HG02943 (cell line): Measurements from ENCODE around the gene SRD5A1.
A peak's percentile ranks its signal among the peaks of the same experiment; 100 is the strongest.

Experiments used
- ATAC-seq: cut with Tn5 transposase; IDR thresholded peaks from one replicate; pipeline ENCODE4 v1.9.1; 2021; ENCODE audit warnings: mild to moderate bottlenecking, low read depth, moderate library complexity; ENCODE audit not compliant: unreplicated experiment

The SRD5A1 gene

DNA sequence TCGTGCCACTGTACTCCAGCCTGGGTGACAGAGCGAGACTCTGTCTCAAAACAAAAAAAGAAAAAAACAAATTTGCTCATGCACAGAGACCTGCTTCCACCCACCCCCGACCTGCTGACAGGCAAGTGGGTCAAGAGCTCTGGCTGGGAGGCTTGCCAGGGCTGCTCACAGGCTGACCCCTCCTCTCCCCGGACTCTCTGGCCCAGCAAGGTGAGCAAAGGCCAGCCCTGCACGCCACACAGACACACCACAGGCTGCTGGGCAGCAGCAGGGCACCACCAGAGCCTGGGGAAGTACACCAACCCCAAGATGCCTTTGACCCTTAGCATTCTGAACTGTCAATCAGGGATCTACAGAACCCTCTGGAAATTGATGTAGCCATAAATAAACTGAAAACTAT is 29.6 kb upstream of the SRD5A1 start:
- no peak for ATAC-seq

DNA sequence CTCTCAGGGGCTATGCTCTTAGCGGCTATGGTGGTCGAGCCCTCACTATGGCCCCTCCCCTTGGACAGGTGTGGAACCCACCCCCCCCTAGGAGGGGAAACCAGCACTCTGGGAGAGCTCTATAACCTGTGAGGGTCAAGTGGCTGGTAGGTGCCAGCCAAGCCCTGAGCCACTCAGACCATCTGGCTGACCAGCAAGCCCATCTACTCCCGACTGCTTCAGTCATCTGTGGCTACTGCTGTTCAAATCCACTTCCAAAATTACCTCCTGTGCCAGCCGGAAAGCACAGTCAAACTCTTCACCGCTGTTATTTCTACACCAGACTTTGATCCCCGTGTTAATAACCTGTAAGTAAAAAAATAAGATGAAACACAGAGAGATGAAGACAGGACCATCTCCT is 28.9 kb upstream of the SRD5A1 start:
- ATAC-seq, result no peak

DNA sequence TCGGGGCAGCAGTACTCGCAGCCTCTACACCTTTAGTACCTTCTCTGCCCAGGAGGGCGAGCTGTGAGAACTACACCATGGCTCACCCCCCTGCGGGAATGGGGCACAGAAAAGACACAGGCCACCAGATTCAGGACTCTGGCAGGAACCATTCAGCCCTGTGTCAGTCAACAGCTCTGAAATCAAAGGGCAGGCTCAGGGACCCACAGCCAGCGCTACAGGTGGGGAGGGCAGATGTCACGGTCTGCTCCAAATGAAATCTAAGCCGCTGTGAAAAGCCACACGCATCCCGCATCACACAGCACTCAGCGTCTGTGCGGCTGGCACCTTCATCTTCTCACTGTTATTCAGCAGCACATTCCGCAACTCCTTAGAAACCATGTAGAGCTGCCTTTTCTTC is 28.3 kb upstream of the SRD5A1 start:
- no peak for ATAC-seq

DNA sequence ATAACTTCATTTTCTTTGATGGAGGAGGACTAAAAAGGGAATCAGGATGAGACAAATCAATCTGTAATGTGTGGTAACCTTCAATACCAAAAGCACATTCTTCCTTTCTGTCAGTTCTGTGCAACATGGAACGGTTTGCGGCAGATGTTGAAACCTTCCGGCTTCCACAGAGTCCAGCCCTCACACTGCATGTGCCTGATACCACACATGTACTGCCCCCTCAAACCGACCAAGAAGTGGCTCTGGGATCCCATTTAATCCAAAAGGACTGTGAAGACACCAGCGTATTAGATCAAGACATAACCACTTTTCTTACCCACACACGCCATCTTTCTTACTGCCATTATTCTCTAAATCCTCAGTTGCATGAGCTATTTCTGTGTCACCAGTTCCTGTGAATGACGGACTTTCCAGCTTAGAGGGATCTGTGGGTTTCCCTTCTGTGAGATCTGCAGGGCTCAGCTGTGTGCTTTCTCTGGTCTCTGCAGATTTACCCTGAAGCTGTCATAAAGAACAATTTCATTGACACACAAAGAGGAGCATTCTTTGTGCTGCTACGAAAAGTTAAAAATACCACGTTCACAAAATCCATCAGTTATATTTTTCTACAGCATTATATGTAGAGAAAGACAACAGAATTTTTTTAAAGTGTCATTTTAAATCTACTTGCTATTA is 26.2 kb upstream of the SRD5A1 start:
- ATAC-seq, result no peak

DNA sequence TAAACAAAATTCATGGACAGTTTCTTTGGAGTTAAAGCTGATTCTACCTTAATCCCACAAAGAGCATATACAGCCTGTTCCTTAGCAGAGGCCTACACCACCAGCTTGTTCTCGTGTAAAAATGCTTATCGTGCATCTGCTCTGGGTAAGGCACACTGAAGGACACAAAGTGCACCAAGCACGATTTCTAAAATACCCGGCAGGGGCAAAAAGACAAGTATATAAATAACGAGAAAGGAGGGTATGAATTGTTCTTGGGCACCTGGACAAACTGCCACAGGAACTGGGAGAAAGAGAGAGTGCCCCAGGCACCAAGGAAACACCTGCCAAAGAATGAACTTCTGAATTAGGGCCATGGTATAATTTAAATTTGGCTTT is 25.7 kb upstream of the SRD5A1 start:
- ATAC-seq, result no peak

DNA sequence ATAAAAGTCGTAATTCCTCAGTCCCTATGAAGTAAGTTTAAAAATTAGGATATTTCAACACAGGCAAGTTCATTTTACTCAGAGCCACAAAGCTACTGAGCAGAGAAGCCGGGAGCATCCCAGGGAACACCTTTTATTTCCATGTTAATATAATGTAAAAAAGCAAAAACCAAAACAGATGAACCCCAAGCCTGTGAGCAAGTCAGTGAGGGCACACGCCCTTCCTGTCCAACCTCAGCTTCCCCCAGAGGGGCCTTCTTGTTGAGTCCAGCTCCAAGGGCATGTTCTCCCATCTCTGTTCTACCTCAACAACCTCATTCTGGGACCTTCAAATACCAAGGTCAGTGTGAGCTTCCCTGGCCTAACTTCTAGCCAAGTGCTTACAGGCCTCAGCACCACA is 25.2 kb upstream of the SRD5A1 start:
- ATAC-seq, result no peak

DNA sequence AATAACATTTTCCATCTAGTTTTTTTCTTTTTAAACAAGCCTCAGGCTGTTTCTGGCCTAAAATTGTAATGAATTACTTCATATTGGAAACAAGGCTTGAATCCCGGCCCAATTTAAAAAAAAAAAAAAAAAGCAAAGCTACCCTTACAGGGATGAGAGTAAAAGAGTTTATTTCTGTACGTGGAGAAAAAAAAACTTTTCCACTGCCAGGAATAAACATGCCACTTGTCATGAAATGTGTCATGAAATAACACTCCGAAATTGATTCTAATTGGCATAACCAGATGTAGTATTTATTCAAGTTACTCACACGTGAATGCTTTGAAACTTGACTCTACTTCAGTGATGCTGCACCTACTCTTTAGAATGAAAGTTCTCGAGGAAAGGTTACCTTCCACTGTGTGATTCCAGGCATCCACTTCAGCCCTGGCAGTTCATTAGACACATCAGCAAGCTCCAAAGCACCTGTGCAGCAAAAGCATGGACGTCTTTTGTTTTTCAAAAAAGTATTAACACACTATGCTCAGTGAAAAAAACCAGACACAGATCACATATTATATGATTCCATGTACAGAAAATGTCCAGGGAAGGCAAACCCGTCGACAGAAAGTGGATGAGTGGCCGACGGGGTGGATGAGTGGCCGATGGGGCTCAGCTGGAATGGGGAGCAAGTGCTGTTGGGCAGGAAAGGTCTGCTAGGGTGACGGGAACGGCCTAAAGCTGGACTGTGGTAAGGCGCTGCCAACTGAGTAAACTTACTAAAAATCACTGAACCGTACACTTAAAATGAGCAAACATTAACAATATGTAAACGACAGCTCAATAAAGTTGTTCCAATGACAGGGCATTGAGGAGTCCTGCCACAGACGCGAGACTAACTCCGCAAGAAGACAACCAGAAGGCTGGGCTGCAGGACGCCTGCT is 21.6 kb upstream of the SRD5A1 start:
- no peak for ATAC-seq

DNA sequence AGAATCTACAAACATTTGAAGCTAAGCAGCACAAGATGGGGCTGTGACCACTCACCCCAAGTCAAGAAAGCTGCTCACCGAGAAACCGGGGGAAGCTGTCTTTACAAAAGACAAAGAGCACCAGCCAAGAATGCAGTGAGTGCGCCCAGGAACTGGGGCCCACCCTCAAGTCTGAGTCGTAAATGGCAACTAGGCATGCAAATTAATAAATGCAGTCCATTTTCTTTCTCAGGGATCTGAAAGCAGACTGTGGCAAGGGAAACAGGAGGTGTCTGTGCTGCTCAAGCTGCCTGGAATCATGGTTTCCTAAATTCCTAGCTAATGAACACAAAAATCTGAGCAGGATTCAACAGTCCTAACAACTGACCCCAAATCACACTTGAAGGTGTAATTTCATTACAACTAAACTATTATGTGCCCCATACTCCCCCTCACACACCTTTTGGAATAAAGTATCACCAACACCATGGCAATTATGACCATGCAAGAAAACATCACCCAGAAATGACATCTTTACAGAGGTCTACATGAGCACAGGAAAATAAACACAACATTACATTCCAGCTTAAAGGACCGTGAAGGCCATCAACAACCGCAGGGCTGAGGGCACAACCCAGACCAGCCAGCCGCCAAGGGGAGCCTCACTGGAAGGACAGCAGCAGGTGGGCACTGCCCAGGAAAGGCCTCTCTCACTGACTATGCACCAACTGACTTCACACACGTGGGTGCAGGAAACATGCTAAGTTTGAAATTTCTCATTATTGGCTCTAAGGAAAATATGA is 18.0 kb upstream of the SRD5A1 start:
- ATAC-seq, result no peak

DNA sequence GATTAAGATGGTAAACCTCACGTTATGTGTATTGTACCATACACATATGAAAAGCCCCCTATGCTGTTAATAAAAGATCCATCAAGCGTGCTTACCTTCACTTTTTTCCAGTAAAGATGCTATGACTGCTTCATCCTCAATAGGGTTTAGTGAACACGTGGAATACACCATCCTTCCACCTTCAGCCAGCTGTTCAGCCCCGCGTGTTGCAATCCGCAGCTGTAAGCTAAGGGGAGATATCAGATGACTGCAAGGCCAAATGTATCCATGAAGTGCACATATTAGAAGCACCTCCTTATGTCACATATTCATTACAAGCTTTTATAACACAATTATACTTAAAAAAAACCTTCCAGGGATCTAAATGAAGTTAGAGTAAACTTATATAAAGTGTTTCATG is 16.6 kb upstream of the SRD5A1 start:
- ATAC-seq, result no peak

DNA sequence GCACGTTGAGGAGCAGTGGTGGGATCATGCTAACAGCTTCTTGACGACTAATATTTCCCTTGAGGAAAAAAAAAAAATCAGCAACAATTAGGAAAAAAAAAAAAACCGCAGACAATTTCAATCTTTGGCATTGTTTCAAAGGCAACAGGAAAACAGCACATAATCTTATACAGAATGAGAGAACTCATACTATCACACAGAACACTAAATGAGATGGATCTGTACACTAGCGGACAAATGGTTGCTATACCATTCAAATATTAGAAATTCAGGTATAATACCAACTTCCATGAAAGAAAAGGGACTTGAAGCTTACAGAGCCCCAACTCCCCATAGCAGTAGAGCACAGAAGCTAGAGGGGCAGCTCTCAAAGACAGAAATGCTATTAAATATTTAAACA is 10.0 kb upstream of the SRD5A1 start:
- ATAC-seq, result no peak

DNA sequence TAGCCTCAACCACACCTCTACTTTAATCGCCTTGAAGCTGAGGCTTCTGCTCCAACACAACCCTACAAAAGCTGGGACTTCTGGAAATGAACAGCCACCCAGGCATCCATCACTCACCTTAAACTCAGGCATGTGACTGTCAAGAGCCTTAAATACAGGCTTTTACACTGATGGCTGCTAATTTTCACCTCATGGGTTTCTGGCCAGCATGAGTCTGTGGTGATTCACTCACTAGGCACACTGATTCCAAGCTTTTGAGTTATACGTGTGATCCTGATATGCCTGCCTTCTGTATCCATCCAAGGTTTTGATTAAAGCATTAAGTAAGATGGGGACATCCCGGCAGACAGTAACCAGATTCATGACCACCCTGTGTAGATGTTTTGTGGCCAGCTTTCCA is 9.3 kb upstream of the SRD5A1 start:
- no peak for ATAC-seq

DNA sequence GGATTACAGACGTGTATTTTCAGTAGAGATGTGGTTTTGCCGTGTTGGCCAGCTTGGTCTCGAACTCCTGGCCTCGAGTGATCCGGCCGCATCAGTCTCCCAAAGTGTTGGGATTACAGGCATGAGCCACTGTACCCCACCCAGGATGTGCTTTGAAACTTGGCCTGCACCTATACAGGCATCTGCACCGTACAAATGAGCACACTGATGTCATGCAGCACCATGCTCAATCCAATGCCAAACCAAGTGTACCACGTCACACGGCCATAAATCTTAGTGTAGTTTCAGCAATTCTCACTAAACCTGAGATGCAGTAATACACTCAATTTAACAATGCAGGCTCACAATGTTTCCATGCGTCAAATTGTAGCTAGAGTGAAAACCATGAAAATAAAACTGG is 6.7 kb upstream of the SRD5A1 start:
- ATAC-seq, result no peak

DNA sequence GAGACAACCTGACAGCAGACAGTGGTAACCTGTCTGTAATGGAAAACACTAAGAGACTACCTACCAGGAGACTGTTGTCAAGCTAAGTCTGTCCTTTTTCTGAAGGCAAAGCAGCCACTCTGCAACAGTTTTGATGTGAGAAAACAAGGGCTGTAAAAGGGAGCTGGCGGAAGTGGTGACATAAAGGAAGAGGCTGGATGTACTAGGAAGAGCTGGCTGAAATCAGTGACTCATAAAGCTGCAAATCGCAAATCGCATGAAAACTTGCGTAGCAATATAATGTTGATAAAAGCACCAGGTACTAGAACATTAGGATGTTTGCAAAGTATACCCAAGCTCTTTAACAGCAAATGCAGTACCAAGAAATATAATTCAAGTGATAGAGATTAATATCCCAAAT is 1.8 kb upstream of the SRD5A1 start:
- ATAC-seq, result no peak

DNA sequence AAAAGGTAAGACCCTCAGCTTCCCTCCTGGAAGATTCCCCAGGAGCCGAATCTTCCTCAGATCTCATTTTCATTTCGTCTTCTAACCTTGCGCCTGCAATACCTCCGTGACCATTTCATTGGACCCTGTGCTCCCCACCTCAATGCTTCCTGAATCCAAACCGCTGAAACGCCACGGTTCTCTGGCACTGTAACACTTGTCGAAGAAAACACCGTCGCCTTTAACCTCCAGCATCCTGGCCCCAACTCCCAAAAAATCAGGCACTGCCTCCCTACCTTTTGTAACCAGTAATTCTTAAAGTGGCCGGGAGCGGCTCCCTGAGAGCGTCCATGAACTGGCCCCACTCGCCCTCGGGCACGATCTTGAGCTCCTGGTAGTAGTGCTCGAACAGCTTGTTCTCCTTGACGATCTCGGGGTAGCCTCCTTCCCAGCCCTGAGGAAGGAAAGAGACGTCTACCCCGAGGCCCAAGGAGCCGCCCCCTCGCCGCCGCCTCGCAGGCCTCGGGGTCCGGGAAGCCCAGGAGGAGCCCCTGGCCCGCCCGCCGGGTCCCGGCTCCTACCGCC is 834 bp upstream of the SRD5A1 start:
- peak; percentile 31 for ATAC-seq

DNA sequence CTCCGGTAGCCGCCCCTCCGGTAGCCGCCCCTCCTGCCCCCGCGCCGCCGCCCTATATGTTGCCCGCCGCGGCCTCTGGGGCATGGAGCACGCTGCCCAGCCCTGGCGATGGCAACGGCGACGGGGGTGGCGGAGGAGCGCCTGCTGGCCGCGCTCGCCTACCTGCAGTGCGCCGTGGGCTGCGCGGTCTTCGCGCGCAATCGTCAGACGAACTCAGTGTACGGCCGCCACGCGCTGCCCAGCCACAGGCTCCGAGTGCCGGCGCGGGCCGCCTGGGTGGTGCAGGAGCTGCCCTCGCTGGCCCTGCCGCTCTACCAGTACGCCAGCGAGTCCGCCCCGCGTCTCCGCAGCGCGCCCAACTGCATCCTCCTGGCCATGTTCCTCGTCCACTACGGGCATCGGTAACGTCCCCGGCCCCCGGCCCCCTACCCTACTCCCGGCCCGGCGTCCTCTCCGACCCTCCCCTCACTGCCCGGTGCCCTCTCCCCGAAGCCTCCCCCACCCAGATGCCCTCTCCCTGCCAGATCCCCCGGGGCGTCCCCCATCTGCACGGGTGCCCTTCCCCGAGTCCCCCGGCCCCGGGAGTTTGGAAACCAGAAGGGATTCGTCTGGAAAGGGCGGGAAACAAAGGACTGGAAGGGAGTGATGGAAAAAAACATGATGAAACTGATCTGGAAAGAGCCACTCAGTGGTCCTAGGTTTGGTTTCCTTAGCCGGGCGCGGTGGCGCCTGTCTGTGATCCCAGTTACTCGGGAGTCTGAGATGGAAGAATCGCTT is 417 bp downstream of the SRD5A1 start:
- peak; percentile 44 for ATAC-seq

DNA sequence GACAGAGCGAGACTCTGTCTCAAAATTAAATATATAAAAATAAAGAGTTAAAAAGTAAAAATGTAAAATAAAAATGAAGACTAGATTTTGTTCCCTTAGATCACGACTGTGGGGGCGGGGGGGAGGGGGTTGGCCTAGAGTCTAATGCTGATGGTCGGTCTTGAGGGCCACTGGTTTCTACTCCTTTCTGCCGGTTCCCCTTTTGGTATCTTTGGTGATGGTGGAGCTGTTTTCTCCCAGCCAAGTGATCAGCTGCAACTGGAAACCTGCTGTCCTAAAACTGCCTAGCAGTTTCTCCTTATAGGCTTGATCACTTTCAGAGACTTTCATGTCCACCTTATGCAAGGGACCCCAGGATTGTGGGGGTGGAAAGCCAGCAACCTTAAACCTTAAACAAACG is 1.1 kb downstream of the SRD5A1 start:
- ATAC-seq, result no peak

DNA sequence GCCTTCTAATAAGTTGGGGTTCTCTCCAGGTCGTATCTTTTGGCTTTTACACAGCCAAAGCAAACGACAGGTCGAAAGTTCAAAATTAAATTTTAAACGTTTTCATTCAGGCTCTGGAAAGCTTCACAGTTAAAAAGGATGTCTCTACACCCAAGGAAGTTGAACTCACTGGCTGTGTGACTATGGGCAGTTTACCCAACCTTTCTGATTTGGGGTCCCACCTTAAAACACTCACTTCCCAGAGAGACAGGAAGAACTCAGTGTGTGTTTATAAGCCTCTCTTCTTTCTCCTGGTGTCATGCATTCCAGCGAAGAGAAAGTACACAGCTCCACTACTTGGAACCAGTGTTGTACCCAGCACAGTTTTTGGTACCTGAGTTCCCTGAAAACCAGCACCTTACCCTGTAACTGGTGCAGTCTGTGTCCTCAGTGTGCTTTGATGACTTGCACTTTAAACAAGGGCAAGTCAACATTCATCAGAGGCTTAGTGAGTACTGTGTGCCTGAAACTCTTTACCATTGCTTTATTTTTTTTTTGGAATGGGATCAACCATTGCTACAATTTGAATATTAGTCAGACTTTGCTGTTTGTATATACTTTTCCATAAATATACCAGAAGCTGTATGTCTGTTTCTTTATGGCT is 1.7 kb downstream of the SRD5A1 start:
- ATAC-seq, result no peak

DNA sequence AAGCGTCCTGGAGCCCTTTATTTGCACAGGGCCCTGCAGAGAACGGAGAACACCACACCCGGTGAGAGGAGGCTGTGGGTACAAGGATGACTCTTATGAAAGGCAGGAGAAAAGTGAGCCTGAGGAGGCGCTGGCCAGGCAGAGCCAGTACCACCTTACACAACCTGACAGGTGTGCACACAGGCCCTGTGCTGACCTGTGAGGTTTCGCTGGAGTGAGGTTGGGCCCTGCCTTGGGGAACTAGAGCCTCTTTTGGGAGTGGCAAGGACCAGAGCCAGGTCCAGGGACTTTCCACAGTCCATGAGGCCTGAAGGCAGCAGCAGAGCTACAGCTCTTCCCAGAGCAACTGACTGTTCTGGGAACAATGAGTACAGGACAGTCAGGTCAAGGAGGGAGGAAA is 3.1 kb downstream of the SRD5A1 start:
- no peak for ATAC-seq

DNA sequence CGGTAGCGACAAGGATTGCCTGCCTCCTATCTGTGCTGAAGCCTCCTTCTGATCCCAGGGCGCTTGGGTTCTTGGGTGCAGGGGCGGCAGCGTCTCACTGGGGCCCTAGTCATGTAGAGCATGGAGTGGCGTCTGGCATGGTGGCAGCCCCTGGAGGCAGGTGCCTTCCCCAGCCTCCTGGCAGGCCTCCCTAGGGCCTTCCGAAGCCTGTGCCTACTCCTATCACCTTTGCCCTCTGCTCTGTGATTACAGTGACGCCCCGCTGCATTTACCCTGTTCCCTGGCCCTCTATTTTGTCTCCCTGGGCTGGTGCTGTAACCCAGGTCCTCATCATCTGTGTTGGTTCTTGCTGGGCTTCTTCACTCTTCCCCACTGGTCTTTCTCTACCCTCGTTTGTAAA is 3.8 kb downstream of the SRD5A1 start:
- ATAC-seq, result no peak

DNA sequence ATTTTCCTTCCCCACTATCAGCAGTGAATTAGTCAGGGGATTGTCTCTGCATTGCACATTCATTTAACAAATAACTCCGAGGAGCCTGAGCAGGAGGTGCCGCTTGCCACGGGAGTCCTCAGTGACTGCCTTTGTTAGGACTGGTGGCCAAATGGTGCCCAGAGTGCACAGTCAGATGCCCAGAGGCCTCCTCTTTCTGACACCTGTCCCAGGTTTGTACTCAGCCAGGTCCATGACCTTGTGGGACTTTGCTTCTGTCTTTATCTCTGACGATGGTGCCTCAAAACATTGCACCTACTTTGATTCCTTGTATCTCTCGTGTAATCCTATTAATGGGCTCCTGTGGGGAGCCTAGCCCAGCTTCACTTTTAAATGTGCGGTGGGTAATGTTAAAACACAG is 4.3 kb downstream of the SRD5A1 start:
- no peak for ATAC-seq
